Panc1 (cell line): ENCODE measurements around the gene OR6K6.

Experiments used
- POLR2AphosphoS5 ChIP-seq: IDR thresholded peaks from 2 replicates; pipeline ENCODE4 v1.6.1; 2012; ENCODE audit warnings: mild to moderate bottlenecking, low read depth, low read length, moderate library complexity
- TF ChIP-seq, protein P1 (sequence below): fragments of 450-650 bp; IDR thresholded peaks from 2 replicates; pipeline ENCODE4 v1.5.1; 2017; ENCODE audit warnings: mild to moderate bottlenecking

DNA sequence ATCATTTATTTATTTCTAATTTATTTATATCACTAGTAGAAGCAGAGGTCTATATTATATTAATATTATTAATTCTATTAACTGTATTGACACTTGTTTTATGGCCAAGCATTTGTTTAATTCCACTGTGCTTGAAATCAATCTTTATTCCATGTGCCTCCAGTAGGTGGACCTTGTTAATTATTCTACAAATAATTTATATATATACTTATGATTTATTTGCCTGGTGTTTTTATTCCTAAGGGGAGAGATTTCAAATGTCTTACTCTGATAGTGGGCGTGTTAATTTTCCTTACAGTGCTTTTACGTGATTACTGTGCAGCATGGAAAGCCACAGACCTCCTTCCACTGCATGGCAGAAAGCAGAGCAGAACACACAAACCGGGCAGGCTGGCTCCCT, 44.0 kb downstream of the OR6K6 start:
- TF ChIP-seq, protein P1, sequence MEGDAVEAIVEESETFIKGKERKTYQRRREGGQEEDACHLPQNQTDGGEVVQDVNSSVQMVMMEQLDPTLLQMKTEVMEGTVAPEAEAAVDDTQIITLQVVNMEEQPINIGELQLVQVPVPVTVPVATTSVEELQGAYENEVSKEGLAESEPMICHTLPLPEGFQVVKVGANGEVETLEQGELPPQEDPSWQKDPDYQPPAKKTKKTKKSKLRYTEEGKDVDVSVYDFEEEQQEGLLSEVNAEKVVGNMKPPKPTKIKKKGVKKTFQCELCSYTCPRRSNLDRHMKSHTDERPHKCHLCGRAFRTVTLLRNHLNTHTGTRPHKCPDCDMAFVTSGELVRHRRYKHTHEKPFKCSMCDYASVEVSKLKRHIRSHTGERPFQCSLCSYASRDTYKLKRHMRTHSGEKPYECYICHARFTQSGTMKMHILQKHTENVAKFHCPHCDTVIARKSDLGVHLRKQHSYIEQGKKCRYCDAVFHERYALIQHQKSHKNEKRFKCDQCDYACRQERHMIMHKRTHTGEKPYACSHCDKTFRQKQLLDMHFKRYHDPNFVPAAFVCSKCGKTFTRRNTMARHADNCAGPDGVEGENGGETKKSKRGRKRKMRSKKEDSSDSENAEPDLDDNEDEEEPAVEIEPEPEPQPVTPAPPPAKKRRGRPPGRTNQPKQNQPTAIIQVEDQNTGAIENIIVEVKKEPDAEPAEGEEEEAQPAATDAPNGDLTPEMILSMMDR: peak; percentile 7; the same call in 1 of the 2 replicates
- TF ChIP-seq POLR2AphosphoS5: no peak
